Vagina (tissue), 2 donors: ENCODE data around the gene ZBTB40.

Experiments
- POLR2A ChIP-seq, 2 donors: fragments of 450-650 bp; IDR thresholded peaks; one replicate each; pipeline ENCODE4 v1.6.1; 2017; ENCODE audit warnings: antibody characterized with exemption in 2 of 2, mild to moderate bottlenecking in 2 of 2, moderate library complexity in 2 of 2
- TF ChIP-seq, protein P1 (sequence below), 3 experiments: fragments of 450-650 bp in 2 of 3; fragments of 200-600 bp in 1 of 3; sonication (generic) in 1 of 3; IDR thresholded peaks; one replicate each; pipeline ENCODE4 v1.5.1; 2017 to 2019; ENCODE audit warnings: antibody characterized with exemption in 3 of 3, mild to moderate bottlenecking in 2 of 3, moderate library complexity in 2 of 3

DNA sequence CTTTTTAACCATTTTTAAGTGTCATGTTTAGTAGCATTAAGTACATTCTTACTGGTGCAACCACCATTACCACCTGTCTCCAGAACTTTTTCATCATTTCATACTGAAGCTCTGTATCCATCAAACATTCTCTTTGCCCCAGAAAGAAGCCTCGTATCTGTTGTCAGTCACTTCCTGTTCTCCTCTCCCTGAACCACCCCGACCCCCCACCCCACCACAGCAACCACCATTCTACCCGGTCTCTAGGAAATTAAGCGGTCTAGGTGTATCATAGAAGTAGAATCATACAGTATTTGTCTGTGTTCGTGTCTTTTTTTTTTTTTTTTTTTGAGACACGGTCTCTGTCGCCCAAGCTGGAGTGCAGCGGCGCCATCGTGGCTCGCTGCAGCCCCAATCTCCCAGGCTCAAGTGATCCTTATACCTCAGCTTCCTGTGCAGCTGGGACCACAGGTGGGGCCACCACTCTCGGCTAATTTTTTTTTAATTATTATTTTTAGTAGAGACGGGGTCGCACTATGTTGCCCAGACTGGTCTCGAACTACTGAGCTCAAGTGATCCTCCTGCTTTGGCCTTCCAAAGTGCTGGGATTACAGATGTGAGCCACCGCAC is 88.0 kb downstream of the ZBTB40 start:
- TF ChIP-seq, protein P1, sequence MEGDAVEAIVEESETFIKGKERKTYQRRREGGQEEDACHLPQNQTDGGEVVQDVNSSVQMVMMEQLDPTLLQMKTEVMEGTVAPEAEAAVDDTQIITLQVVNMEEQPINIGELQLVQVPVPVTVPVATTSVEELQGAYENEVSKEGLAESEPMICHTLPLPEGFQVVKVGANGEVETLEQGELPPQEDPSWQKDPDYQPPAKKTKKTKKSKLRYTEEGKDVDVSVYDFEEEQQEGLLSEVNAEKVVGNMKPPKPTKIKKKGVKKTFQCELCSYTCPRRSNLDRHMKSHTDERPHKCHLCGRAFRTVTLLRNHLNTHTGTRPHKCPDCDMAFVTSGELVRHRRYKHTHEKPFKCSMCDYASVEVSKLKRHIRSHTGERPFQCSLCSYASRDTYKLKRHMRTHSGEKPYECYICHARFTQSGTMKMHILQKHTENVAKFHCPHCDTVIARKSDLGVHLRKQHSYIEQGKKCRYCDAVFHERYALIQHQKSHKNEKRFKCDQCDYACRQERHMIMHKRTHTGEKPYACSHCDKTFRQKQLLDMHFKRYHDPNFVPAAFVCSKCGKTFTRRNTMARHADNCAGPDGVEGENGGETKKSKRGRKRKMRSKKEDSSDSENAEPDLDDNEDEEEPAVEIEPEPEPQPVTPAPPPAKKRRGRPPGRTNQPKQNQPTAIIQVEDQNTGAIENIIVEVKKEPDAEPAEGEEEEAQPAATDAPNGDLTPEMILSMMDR (IDR thresholded peaks at IDR 0.05) = no peak
- no peak for TF ChIP-seq POLR2A (IDR thresholded peaks at IDR 0.05)
